ENCODE measurements around the gene RNF217.

DNA sequence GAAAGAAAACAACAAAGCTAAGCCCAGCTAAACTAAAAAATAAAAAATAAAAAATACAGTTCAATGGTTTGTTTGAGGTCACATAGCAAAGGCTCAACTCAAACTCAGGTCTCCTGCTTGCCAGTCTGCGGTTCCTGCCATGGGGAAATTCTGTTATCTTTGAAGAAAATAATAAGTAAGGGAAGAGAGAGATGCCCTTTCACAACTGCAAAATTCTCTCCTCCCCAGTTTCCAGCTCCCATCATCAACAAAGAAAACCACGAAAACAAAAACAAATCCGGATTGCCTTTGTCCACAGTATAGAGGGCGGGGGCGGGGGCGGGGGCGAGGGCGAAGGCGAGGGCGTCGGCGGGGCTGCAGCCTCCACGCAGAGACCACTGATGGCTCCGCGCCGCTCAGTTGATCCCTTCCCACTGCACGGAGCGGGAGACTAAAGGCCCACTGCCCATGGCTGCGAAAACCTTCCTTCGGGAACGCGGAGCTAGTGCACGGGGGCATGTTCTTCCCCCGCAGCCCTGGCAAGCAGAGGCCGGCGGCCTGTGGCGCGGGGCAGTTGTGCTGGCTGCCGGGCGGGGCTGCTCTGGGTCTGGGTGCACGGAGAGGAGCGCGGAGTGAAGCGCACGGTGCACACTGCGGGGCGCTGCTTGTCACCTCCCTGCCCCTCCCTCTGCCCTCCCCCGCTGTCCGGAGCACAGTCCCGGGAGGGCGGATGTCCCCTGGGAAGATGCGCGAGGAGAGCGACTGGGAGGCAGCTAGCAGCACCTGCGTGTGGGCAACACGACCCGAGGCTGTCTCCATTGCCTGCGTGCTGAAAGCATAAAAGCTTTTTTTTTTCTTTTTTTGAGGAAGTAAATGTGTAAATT lies 137.2 kb downstream of the RNF217 start:
- TF ChIP-seq SP2 (IDR thresholded peaks at IDR 0.05; ENCODE audit: low read length) (no peak), SIN3A (conservative IDR thresholded peaks at IDR 0.05 in 1 of 2, IDR thresholded peaks at IDR 0.05 in 1 of 2; ENCODE audit: low read depth in 1 of 2, low read length in 2 of 2) (no peak), TAF1 (IDR thresholded peaks at IDR 0.05; ENCODE audit: low read depth, low read length) (0 out of 2 replicates have a peak, but pooled peaks have one; percentile 23), TCF12 (IDR thresholded peaks at IDR 0.05; ENCODE audit: low read depth, low read length) (no peak), CTCF (IDR thresholded peaks at IDR 0.05; ENCODE audit: control extremely low read depth in 1 of 3, insufficient read depth in 1 of 3, low read depth in 1 of 3, low read length in 3 of 3) (no peak), POLR2A (IDR thresholded peaks at IDR 0.05; ENCODE audit: control extremely low read depth in 1 of 2, low read depth in 2 of 2, low read length in 2 of 2) (peak in 1 of 2 experiments; percentile 46; a peak in 1 of 3 replicates), JUND (IDR thresholded peaks at IDR 0.05; ENCODE audit: low read length) (no peak), EZH2 (IDR thresholded peaks at IDR 0.05; ENCODE audit: low read depth, low read length, severe bottlenecking) (no peak), TBP (IDR thresholded peaks at IDR 0.05; ENCODE audit: low read depth, low read length) (no peak), RFX5 (IDR thresholded peaks at IDR 0.05; ENCODE audit: borderline replicate concordance, low read depth, low read length) (no peak)

All from H1 (cell line).